ENCODE results near the gene SART1.

Gene SART1

GRCh38 chr11:65961267-65962140, at the start of gene SART1:
Gene SART1 (plus strand): TSS chr11:65961734. CDS start chr11:65961781, 47 bp downstream.
- peak; percentile 99 for DNase-seq (ENCODE audit: low read depth)
- peak within 1 kb of the TSS; percentile 97 for H3K4me3 ChIP-seq (ENCODE audit: low read depth, low read length)
- TF ChIP-seq MYC (IDR thresholded peaks at IDR 0.05; ENCODE audit: low read depth, low read length), result peak; percentile 85
- TF ChIP-seq POLR2A (IDR thresholded peaks at IDR 0.05; ENCODE audit: extremely low read depth, insufficient read length), result peak; percentile 96
- TF ChIP-seq, protein P1, sequence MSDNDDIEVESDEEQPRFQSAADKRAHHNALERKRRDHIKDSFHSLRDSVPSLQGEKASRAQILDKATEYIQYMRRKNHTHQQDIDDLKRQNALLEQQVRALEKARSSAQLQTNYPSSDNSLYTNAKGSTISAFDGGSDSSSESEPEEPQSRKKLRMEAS (IDR thresholded peaks at IDR 0.05; ENCODE audit: low read depth, low read length), result peak; percentile 84
- TF ChIP-seq, protein P2, sequence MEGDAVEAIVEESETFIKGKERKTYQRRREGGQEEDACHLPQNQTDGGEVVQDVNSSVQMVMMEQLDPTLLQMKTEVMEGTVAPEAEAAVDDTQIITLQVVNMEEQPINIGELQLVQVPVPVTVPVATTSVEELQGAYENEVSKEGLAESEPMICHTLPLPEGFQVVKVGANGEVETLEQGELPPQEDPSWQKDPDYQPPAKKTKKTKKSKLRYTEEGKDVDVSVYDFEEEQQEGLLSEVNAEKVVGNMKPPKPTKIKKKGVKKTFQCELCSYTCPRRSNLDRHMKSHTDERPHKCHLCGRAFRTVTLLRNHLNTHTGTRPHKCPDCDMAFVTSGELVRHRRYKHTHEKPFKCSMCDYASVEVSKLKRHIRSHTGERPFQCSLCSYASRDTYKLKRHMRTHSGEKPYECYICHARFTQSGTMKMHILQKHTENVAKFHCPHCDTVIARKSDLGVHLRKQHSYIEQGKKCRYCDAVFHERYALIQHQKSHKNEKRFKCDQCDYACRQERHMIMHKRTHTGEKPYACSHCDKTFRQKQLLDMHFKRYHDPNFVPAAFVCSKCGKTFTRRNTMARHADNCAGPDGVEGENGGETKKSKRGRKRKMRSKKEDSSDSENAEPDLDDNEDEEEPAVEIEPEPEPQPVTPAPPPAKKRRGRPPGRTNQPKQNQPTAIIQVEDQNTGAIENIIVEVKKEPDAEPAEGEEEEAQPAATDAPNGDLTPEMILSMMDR (IDR thresholded peaks at IDR 0.05; ENCODE audit: low read depth, low read length), result no peak

DNA sequence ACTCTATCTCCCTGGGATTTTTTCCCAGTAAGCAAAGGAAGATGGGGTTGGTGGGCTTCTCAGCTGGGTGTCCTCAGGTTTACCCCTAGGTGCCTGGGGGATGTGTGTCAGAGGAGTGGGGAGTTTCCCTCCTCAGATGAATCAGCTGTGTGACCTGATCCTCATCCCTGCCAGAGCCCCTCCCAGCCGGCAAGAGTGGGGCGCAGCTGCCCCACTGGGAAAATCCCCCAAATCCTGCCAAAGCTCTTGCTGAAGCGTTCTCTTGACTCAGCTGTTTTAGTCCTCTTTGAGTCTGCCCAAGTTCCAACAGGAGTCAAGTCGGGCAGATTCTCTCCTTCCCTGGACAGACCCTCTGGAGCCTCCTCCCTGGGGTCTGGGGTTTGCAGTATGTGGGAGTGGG, 48.7 kb upstream of the SART1 start:
- TF ChIP-seq, protein P2 (IDR thresholded peaks at IDR 0.05; ENCODE audit: low read depth, low read length), result no peak
- TF ChIP-seq MYC (IDR thresholded peaks at IDR 0.05; ENCODE audit: low read depth, low read length), result no peak
- no peak for DNase-seq (ENCODE audit: low read depth)
- no peak overlapping the region for H3K4me3 ChIP-seq (ENCODE audit: low read depth, low read length)

GRCh38 chr11:65915101-65915820, 46.3 kb upstream of the SART1 start:
- TF ChIP-seq POLR2A (IDR thresholded peaks at IDR 0.05; ENCODE audit: extremely low read depth, insufficient read length) (no peak), MYC (IDR thresholded peaks at IDR 0.05; ENCODE audit: low read depth, low read length) (no peak)
- TF ChIP-seq, protein P2 (IDR thresholded peaks at IDR 0.05; ENCODE audit: low read depth, low read length), result no peak
- TF ChIP-seq, protein P1 (IDR thresholded peaks at IDR 0.05; ENCODE audit: low read depth, low read length), result no peak
- peak overlapping the region; percentile 19 for H3K4me3 ChIP-seq (ENCODE audit: low read depth, low read length)
- peak; percentile 73 for DNase-seq (ENCODE audit: low read depth)

DNA sequence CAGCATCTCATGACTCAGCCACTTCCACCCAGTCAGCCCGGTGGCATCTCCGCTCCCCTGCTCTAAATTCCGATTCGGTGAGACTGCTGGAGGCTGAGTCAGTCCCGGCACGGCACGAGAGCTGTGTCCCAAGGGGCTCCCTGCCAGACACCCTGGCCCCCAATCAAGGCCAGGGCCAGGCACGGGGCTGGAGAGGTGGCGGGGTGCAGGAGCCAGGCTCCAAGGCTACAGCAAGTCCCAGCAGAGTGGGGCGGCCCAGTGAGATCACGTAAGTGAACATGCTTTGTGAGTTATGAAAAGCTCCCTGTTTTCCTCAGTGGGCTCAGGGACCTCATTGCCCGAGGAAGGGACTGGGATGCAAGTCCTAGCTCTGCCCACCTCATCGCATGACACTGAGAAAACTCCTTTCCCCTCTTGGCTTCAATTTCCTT, 45.7 kb upstream of the SART1 start:
- H3K4me3 ChIP-seq (ENCODE audit: low read depth, low read length), result peak overlapping the region; percentile 9
- TF ChIP-seq, protein P1 (IDR thresholded peaks at IDR 0.05; ENCODE audit: low read depth, low read length), result peak; percentile 24; the same call in 1 of the 2 replicates
- TF ChIP-seq, protein P2 (IDR thresholded peaks at IDR 0.05; ENCODE audit: low read depth, low read length), result no peak
- peak; percentile 96 for DNase-seq (ENCODE audit: low read depth)

GRCh38 chr11:65916391-65916790, 45.1 kb upstream of the SART1 start:
- TF ChIP-seq MYC (IDR thresholded peaks at IDR 0.05; ENCODE audit: low read depth, low read length) (no peak), POLR2A (IDR thresholded peaks at IDR 0.05; ENCODE audit: extremely low read depth, insufficient read length) (no peak)
- TF ChIP-seq, protein P1 (IDR thresholded peaks at IDR 0.05; ENCODE audit: low read depth, low read length), result no peak
- TF ChIP-seq, protein P2 (IDR thresholded peaks at IDR 0.05; ENCODE audit: low read depth, low read length), result no peak
- no peak for DNase-seq (ENCODE audit: low read depth)

More at GRCh38 chr11:65916391-65916790, 45.1 kb upstream of the SART1 start:
- no peak overlapping the region for H3K4me3 ChIP-seq (ENCODE audit: low read depth, low read length)

Measured in NB4 (cell line).